HG02852 (cell line): Measurements from ENCODE around the gene AKAP8.
"Not testable (repeated sequence)": the region's sequence is repeated elsewhere in the genome, so short reads cannot be mapped to it uniquely, and the experiment has no call there.

Source experiments
- ATAC-seq: cut with Tn5 transposase; IDR thresholded peaks from one replicate; pipeline ENCODE4 v1.9.1; 2021; ENCODE audit warnings: mild to moderate bottlenecking, moderate library complexity; ENCODE audit not compliant: unreplicated experiment

AKAP8 gene

DNA sequence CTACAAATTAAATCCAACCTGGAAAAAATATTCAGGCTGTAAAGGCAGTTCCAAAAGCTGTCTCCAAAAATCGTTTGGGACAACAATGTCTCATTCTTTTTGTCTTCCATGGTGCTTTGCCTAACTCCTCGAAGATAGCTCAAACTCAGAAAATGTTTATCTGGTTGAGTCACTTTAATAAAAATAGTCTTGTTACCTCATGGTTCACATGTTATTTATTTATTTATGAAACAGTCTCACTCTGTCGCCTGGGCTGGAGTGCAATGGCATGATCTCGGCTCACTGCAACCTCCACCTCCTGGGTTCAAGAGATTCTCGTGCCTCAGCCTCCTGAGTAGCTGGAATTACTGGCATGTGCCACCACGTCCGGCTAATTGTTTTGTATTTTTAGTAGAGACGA, 42.4 kb downstream of the AKAP8 start:
- ATAC-seq: no peak

GRCh38 chr19:15335992-15336391, 43.6 kb downstream of the AKAP8 start:
- ATAC-seq: not testable (repeated sequence)

DNA sequence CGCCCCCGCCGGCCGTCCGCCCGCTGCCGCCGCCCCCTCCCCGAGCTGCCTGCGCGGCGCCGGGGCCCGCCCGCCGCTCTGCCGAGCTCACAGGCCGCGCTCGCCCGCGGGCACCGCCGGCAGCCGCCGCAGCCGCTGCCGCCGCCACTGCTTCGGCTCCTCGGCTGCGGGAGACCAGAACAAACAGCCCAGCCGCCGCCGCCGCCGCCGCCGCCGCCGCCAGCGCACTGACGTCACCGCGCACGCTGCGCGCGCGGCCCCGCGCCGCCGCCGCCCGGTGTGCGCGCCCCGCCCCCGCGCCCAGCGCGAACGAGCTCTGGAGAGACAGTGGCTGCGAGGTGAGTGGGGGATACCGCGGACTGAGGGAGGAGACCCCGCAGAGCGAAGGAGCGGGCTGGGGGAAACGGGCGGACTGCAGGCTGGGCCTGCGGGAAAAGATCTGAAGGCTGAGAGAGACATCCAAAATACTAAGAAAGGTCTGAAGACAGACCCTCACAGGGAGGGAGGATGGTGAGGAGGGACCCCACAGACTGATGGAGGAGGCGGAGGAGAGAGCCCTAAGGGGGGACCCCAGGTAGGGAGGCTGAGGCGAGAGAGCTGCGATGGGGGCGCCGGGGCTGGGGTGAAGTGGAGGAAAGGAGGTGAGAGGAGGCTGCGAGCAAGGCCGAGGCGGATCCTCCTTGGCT, 47.1 kb downstream of the AKAP8 start, which contains the start of gene BRD4:
BRD4 (minus strand) TSS at position 229 of the 686 bp plus-strand sequence. CDS start 59,440 bp downstream, outside the sequence.
- peak; percentile 49 for ATAC-seq

DNA sequence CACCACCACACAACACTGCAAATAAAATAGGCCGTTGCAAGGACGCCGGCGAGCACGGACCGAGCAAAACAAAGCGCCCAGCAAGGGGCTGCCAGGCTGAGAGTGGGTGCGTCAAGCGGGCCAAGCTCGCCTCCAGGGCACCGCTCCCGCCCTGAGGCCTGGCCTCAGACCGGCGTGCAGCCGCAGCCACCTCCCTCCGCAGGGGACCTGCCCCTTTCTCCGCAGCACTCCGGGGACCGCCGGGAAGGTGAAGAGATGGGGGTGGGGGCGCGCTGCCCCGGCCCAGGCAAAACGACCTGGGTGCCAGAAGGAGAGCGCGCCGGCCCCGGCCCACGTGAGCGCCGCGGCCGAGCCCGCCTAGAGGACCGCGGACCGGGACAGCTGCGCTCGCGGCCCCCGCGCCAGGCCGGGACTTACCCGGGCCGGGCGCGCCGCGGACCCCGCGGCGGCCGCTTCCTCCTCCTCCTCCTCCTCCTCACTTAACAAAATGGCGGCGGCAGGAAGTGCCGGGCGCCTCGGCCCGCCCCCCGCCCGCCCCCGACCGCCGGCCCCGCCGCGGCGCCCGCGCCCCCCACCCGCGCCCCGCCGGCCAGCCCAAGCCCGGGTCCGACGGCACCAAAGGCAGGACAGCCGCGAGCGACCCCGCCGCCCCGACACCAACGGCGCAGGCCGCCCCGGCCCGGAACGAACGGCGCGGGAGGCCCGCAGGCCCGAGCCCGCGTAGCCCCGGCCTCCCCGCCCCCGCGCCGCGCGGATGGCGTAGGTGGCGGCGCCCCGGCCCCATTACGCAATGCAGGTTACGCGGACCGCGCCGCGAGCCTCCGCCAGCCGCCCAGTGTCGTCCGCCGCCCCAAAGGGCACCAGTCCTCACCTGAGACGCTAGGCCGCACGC, 47.9 kb downstream of the AKAP8 start:
- ATAC-seq: peak; percentile 21

DNA sequence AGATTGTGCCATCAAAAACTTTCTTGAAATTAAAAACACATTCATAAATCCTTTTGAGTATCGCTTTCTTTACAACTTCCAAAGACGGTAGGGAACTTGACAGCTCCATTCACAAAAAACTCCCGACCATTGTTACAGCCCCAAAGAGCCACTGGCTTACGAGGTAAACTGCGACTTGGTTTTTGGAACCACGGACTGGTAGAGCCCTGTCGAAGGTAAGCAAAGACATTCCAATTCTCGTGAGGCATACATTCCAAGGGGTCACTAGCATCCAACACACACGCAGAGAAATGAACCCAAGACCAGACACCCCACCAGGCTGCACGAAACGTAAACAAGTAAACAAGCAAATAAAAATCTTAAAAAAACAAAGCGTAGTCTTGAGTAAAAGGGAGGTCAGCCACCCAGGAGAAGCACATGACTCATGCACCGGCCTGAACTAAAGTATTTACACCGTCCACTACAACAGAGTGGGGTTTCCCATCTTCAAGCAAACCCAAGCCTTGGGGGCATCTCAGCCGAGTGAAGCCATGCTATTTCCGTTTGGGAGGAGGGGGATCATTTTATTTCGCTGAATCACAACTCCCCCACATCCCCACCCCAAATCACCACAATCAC, 48.7 kb downstream of the AKAP8 start:
- ATAC-seq: no peak

DNA sequence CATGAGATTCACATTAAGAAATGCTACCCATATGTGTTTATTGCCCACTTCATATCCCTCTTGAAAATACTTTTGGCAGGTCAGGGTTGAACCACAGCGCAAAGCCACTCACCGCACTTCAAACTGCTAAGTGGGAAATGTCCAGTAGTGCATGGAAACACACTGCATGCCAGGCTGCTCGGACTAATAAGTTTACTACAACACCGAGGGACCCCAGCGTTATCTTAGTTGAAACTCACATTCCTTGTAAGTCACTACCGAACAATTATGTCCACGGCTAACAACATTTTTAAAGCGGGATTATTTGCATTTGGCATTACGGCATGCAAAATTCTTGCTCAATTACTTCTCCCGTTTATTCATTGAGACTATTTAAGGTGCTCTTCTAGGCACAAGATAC, 51.3 kb downstream of the AKAP8 start:
- ATAC-seq: no peak

GRCh38 chr19:15324791-15325519, 54.6 kb downstream of the AKAP8 start:
- ATAC-seq: no peak

GRCh38 chr19:15323496-15324235, 55.9 kb downstream of the AKAP8 start:
- no peak for ATAC-seq

GRCh38 chr19:15321739-15322138, 57.8 kb downstream of the AKAP8 start:
- no peak for ATAC-seq

DNA sequence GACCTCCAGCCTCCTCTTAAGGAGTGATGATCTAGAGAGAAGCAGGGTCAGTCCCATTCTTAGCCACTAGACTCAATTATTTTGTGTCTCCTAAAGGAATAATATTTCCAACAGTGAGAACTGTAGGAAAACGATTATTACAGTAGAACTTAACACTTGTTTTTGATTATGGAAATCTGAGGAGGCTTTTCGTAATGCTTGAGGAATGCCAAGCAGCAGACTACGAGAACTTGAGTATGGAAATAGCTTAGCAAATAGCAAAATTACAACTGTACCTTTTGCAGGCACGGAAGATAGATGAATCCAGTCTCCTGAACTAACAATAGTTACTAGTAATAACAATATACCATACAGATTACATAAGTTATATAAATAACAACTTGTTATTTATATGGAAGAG, 59.5 kb downstream of the AKAP8 start:
- ATAC-seq: no peak

DNA sequence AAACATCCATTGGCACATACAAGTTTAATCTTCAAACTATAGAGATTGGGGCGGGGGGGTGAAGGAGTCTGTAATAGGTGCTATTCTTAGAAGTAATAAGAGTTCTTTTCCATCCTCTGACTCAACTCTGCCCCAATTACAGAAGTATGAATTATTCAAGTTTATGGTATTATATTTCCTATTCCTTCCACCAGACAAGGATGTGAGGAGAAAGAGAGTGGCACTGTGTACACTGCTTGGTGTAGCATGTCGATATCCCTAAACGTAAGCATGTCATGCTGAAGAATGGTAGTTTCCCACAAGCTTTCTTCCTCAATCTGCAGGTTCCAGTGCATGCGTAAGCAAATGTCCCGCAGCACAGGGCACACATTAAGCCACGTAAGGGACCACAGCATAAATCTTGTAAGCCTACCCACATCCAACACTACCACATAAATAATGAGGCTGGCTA, 61.3 kb downstream of the AKAP8 start:
- ATAC-seq: no peak

GRCh38 chr19:15317392-15318071, 62.1 kb downstream of the AKAP8 start:
- no peak for ATAC-seq

GRCh38 chr19:15316498-15316897, 63.1 kb downstream of the AKAP8 start:
- ATAC-seq: no peak

DNA sequence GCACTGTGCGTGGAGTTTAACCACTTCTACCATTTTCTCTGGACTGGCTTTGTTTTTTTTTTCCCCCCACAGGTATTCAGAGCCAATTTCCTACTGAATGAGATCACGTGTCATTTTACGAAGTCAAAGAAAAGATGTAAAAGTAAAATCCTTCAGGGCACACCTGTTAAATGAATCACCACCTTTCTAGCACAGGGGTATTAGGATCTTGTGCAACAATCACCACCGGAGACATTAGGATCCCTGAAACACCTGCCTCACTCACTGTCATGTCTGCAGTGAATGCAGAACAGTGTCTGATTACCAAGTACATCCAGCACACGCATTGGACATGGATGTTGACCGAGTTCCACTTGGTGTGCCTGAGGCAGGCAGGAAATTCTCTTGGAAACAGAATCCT, 64.5 kb downstream of the AKAP8 start:
- no peak for ATAC-seq

- ATAC-seq: no peak
Observed at GRCh38 chr19:15313649-15314279, 65.8 kb downstream of the AKAP8 start.

DNA sequence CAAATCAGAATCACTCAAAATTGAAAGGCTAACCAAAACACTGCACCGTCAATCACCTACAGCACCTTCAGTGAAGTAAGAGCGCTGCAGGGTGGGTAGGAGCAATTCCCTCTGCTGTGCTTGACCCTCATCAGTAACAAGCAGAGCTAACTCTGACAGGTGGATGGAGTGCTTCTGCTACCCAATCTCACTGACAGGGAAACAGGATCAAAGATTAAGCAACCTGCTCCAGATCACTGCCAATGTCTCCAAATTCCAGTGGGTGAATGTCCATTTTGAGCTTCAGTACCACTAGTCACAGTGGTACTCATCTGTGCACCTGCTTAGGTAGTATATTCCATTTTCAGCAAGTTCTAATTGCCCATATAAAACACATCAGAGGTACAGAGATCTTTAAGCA, 72.4 kb downstream of the AKAP8 start:
- ATAC-seq: no peak

DNA sequence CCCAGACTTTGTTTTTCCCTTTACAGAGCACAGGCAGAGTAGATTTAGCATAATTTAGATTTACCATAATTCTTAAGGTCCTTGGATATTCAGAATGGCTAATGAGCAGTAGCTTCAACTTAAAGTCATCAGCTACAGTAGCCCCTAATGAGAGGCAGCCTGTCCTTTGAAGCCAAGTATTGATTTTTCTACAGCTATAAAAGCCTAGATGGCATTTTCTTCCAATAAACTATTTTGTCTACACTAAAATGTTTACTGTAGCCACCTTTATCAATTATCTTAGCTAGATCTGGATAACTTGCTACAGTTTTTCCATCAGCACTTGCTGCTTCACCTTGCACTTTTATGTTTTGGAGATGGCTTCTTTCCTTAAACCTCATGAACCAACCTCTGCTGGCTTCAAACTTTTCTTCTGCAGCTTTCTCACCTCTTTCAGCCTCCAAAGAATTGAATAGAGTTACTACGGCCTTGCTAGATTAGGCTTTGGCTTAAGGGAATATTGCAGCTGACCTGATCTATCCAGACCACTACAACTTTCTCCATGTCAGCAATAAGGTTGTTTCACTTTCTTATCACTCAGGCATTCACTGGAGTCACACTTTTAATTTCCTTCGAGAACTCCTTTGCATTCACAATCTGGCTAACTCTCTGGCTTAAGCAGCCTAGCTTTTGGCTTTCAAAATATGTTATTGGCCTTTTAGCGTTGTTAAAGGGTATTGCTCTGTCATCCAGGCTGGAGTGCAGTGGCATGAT, 73.8 kb downstream of the AKAP8 start:
- no peak for ATAC-seq

- no peak for ATAC-seq
Observed at GRCh38 chr19:15304140-15304705, 75.4 kb downstream of the AKAP8 start.
